Fibroblast of the conjunctiva (primary cell): ENCODE results near the gene ZBTB1.
"Not testable (repeated sequence)": the region's sequence is repeated elsewhere in the genome, so short reads cannot be mapped to it uniquely, and the experiment has no call there.

ENCODE experiments used
- DNase-seq: peaks from one replicate; pipeline ENCODE4 v3.0.0-alpha.2; 2010; ENCODE audit warnings: low read depth

ZBTB1 gene

GRCh38 chr14:64525354-64525753, 20.8 kb downstream of the ZBTB1 start:
- DNase-seq: no peak

GRCh38 chr14:64531567-64531966, 27.0 kb downstream of the ZBTB1 start:
- no peak for DNase-seq

- no peak for DNase-seq
Measured at GRCh38 chr14:64536488-64537245, 32.1 kb downstream of the ZBTB1 start.

- DNase-seq: peak; percentile 99
Measured at GRCh38 chr14:64540208-64541202, 35.9 kb downstream of the ZBTB1 start, which contains the start of gene HSPA2. Gene HSPA2, plus strand, starts transcription at chr14:64540741. Its CDS starts 109 bp downstream, at chr14:64540850.

- no peak for DNase-seq
Measured at GRCh38 chr14:64541261-64541971, 36.8 kb downstream of the ZBTB1 start.

- DNase-seq: no peak
Measured at GRCh38 chr14:64541972-64542835, 37.6 kb downstream of the ZBTB1 start.

GRCh38 chr14:64542836-64543201, 38.2 kb downstream of the ZBTB1 start:
- no peak for DNase-seq

- no peak for DNase-seq
Measured at GRCh38 chr14:64544607-64545312, 40.2 kb downstream of the ZBTB1 start.

GRCh38 chr14:64549016-64549415, 44.4 kb downstream of the ZBTB1 start:
- DNase-seq: no peak

- no peak for DNase-seq
Measured at GRCh38 chr14:64549791-64550620, 45.4 kb downstream of the ZBTB1 start, which contains the start of gene PPP1R36. Gene PPP1R36, plus strand, starts transcription at chr14:64549961. Its CDS starts 37 bp downstream, at chr14:64549998.

GRCh38 chr14:64550621-64551333, 46.2 kb downstream of the ZBTB1 start:
- no peak for DNase-seq

GRCh38 chr14:64554556-64554955, 50.0 kb downstream of the ZBTB1 start:
- no peak for DNase-seq

- DNase-seq: peak; percentile 49
Measured at GRCh38 chr14:64556526-64556925, 52.0 kb downstream of the ZBTB1 start.

GRCh38 chr14:64558216-64558615, 53.6 kb downstream of the ZBTB1 start:
- not testable (repeated sequence) for DNase-seq

GRCh38 chr14:64561631-64562030, 57.1 kb downstream of the ZBTB1 start:
- DNase-seq: no peak

GRCh38 chr14:64562436-64562835, 57.9 kb downstream of the ZBTB1 start:
- no peak for DNase-seq

- no peak for DNase-seq
Measured at GRCh38 chr14:64563696-64564095, 59.1 kb downstream of the ZBTB1 start.

- no peak for DNase-seq
Measured at GRCh38 chr14:64566651-64567122, 62.1 kb downstream of the ZBTB1 start.

- peak; percentile 46 for DNase-seq
Measured at GRCh38 chr14:64569138-64569631, 64.6 kb downstream of the ZBTB1 start.
